ENCODE results near the gene CBLL1.

CBLL1 gene

GRCh38 chr7:107746006-107746405 is 2.1 kb downstream of the CBLL1 start:
- no peak for DNase-seq

GRCh38 chr7:107751113-107751512 is 7.2 kb downstream of the CBLL1 start:
- DNase-seq: no peak

GRCh38 chr7:107754642-107755041 is 10.7 kb downstream of the CBLL1 start:
- DNase-seq: no peak

GRCh38 chr7:107758667-107759066 is 14.7 kb downstream of the CBLL1 start:
- DNase-seq: no peak

- no peak for DNase-seq
Observed at GRCh38 chr7:107767391-107767790, 23.4 kb downstream of the CBLL1 start.

- no peak for DNase-seq
Observed at GRCh38 chr7:107768263-107768662, 24.3 kb downstream of the CBLL1 start.

GRCh38 chr7:107773027-107773426 is 29.1 kb downstream of the CBLL1 start:
- no peak for DNase-seq

- no peak for DNase-seq
Observed at GRCh38 chr7:107777702-107778101, 33.8 kb downstream of the CBLL1 start.

GRCh38 chr7:107778283-107778682 is 34.3 kb downstream of the CBLL1 start:
- no peak for DNase-seq

- DNase-seq: no peak
Observed at GRCh38 chr7:107779647-107780099, 35.7 kb downstream of the CBLL1 start.

GRCh38 chr7:107782374-107782773 is 38.4 kb downstream of the CBLL1 start:
- DNase-seq: no peak

- no peak for DNase-seq
Observed at GRCh38 chr7:107783648-107784047, 39.7 kb downstream of the CBLL1 start.

- DNase-seq: no peak
Observed at GRCh38 chr7:107785170-107785569, 41.2 kb downstream of the CBLL1 start.

GRCh38 chr7:107785926-107786325 is 42.0 kb downstream of the CBLL1 start:
- DNase-seq: no peak

GRCh38 chr7:107788216-107788615 is 44.3 kb downstream of the CBLL1 start:
- DNase-seq: no peak

- no peak for DNase-seq
Observed at GRCh38 chr7:107788662-107789061, 44.7 kb downstream of the CBLL1 start.

- no peak for DNase-seq
Observed at GRCh38 chr7:107789647-107790046, 45.7 kb downstream of the CBLL1 start.

GRCh38 chr7:107792364-107792763 is 48.4 kb downstream of the CBLL1 start:
- DNase-seq: no peak

- no peak for DNase-seq
Observed at GRCh38 chr7:107799647-107800264, 55.8 kb downstream of the CBLL1 start.

GRCh38 chr7:107803009-107803610 is 59.2 kb downstream of the CBLL1 start, which contains the start of gene SLC26A3:
SLC26A3 (minus strand) TSS chr7:107803223; CDS start chr7:107794509, 8,714 bp downstream.
- DNase-seq: no peak

GRCh38 chr7:107809179-107809578 is 65.2 kb downstream of the CBLL1 start:
- DNase-seq: no peak

- no peak for DNase-seq
Observed at GRCh38 chr7:107810626-107811025, 66.7 kb downstream of the CBLL1 start.

Measured in bone marrow (tissue), 2 donors.